ENCODE measurements around the gene INO80E.

DNA sequence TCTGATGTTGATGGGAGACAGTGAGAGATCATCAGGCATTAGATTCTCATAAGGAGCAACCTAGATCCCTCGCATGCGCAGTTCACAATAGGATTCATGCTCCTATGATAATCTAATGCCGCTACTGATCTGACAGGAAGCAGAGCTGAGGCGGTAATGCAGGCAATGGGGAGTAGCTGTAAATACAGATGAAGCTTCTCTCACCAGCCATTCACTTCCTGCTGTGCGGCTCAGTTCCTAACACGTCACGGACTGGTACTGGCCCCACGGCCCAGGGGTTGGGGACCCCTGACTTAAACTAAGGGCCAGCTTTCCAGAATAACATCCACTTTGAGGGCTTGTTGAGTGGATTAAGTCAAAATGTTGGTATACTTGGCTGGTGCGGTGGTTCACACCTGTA lies 36.7 kb upstream of the INO80E start:
- TF ChIP-seq EP300 (IDR thresholded peaks at IDR 0.05), result no peak
- TF ChIP-seq CTCF (IDR thresholded peaks at IDR 0.05), result no peak

Measured in stomach (tissue), 4 donors.